Measurements from ENCODE around the gene NEUROG2. TPM values are rescaled to one million over a fixed set of nuclear protein-coding genes. Genes with fewer than 3 reads are reported as not detected.

NEUROG2 gene
- total and polyA plus RNA-seq, 9 of the 15 experiments (the other 6 are each of a cell fraction or from before 2014, with no cell fraction given) = 0.07 TPM; not detected in 7

DNA sequence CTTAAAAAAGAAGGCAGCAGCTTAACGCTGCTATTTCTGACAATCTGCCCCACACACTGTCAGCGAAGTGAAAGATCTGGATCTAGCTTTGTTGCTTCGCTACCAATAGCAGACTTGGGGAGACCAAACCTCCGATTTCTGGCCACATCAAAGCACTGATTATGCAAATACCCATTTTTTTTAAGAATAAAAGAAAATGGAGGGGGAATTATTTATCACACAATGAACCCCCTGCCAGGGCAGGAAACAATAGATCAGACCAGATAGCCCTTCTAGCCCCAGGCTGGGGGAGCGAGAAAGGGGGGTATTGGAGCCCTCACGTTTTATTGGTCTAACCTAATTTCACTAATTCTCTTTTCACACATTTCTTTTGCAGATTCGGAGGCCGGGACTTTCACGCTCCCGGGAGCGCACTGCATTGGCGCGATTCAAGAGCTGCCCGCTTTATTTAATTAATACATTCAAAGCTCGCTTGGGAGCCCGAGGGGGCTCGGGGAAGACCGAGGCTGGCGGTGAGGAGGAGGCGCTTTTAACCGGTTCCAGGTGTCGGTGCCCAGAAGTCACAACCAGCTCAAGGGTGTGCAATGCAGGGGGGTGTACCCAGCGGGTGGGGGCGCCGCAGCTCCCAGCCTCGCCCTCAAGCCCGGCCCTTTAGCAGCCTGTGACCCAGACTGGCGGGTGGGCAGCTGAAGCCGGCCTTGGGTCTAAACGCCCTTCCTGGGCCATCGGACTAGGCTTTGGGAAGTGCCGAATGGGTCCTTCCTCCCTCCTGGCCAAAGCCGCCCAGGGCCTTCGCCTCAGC lies 5.5 kb downstream of the NEUROG2 start (continued):
- TF ChIP-seq, protein P1, sequence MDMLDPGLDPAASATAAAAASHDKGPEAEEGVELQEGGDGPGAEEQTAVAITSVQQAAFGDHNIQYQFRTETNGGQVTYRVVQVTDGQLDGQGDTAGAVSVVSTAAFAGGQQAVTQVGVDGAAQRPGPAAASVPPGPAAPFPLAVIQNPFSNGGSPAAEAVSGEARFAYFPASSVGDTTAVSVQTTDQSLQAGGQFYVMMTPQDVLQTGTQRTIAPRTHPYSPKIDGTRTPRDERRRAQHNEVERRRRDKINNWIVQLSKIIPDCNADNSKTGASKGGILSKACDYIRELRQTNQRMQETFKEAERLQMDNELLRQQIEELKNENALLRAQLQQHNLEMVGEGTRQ (CRISPR knock-in tag; IDR thresholded peaks at IDR 0.05) = no peak
- TF ChIP-seq ARHGAP35 (IDR thresholded peaks at IDR 0.05; ENCODE audit: partially characterized antibody) = no peak
- TF ChIP-seq NCOA2 (IDR thresholded peaks at IDR 0.05; ENCODE audit: partially characterized antibody in 2 of 2) = no peak
- no peak for TF ChIP-seq NFXL1 (CRISPR knock-in tag; IDR thresholded peaks at IDR 0.05)
- TF ChIP-seq TAF15 (IDR thresholded peaks at IDR 0.05; ENCODE audit: low read depth, low read length) = no peak

DNA sequence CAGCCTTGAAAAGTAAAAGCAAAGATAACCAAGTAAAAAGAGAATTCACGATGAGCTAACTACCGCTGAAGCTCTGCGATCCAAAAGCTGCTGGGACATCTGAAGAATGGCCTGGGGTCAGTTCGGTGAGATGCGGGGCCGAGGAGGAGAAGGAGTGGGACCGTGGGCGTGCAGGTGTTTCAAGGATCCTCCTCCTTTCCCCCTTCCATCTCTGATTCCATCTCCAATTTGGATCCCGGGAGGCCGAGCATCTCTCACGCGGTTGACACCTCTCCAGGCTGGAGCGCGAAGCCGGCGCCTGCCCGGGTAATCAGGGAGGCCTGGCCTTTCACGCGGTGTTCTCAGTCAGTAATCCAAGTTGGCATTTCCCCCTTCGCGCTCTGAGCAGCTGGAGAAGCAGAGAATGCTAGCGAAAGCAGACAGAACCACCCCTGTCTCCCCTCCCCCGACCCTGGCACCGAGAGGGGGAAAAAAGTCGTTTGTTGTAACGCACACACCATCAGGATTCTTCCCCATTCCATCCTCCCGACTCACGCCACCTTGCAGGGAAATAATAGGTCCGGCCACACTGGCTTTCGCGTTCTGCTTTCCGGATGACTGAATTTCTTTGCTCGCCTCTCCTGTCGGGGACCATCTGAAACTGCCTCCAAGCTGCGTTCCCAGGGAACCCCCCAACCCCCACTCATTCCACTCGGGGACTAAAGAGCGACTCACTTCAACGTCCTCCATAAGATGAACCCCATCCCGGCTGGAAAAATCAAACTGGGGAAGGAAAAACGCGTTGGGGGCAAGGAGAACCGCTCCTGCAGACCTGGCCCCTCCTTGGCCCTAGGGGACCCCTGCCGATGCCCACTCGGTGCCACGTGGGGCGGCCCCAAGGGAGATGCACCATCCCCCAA lies 6.5 kb downstream of the NEUROG2 start:
- no peaks in the 10 kb centered on the region for H3K36me3 ChIP-seq (ENCODE audit: control insufficient read depth, insufficient read depth, low read length)
- no peak for ATAC-seq
- intact Hi-C loops (cut with micrococcal nuclease) (no loop called here), in situ Hi-C loops (cut with MboI) (no loop called here)
- no peak overlapping the region for H2AFZ ChIP-seq (ENCODE audit: low read depth, low read length)
- no peak overlapping the region for H3K27ac ChIP-seq (ENCODE audit: extremely low read depth, low read depth, low read length)
- H3K9ac ChIP-seq (ENCODE audit: insufficient read depth in 1 of 2, low read depth in 2 of 2, low read length in 2 of 2) = no peak overlapping the region
- CTCF ChIA-PET (ENCODE audit: low intra/inter-chr PET ratio) = no interaction called here
- H3K4me1 ChIP-seq (replicated peaks in 1 of 2; ENCODE audit: control insufficient read depth in 2 of 2, insufficient read depth in 2 of 2, low read length in 2 of 2) = peaks cover 0 to 9% of the 10 kb centered on the region in 2 experiments; a peak in 2 of 5 replicates
- TF ChIP-seq ZFP1 (CRISPR knock-in tag; IDR thresholded peaks at IDR 0.05) (no peak), CBFB (CRISPR knock-in tag; IDR thresholded peaks at IDR 0.05) (no peak)
- TF ChIP-seq, protein P2, sequence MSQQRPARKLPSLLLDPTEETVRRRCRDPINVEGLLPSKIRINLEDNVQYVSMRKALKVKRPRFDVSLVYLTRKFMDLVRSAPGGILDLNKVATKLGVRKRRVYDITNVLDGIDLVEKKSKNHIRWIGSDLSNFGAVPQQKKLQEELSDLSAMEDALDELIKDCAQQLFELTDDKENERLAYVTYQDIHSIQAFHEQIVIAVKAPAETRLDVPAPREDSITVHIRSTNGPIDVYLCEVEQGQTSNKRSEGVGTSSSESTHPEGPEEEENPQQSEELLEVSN (IDR thresholded peaks at IDR 0.05; ENCODE audit: borderline replicate concordance in 1 of 2, extremely low read depth in 1 of 2, insufficient read depth in 1 of 2, insufficient read length in 1 of 2, low read depth in 1 of 2, low read length in 1 of 2, poor library complexity in 1 of 2, severe bottlenecking in 1 of 2) = peak in 1 of 2 experiments; percentile 11
- no peak for FAIRE-seq
- H3K9me1 ChIP-seq (ENCODE audit: control insufficient read depth, insufficient read depth, low read length) = no peaks in the 10 kb centered on the region
- POLR2A ChIA-PET = no interaction called here
- BruUV-seq (replicated peaks) = no TSS peak
- no peak overlapping the region for H3K4me2 ChIP-seq (ENCODE audit: insufficient read depth, low read length)
- no peak overlapping the region for H3K4me3 ChIP-seq
- H3K9me3 ChIP-seq (replicated peaks; ENCODE audit: control insufficient read depth, insufficient read depth, low read depth, low read length) = no peaks in the 10 kb centered on the region
- DNase-seq (ENCODE audit: extremely low read depth in 1 of 4, low spot score in 3 of 4) = no peak
- H3K79me2 ChIP-seq (ENCODE audit: control insufficient read depth, insufficient read depth, low read length) = no peaks in the 10 kb centered on the region
- peaks cover 36 to 53% of the 10 kb centered on the region in 2 experiments for H3K27me3 ChIP-seq (ENCODE audit: control insufficient read depth in 2 of 2, insufficient read depth in 2 of 2, low read length in 2 of 2)
- no peaks in the 10 kb centered on the region; the same call in 1 of the 2 replicates for H4K20me1 ChIP-seq (replicated peaks; ENCODE audit: control insufficient read depth, insufficient read depth, low read length)
- 2% methylated on average over 33 of the region's 46 CpGs for WGBS (ENCODE audit: insufficient coverage, low coverage, missing lambda C conversion rate)

Measured in K562 (cell line).